ENCODE measurements around the gene DROSHA. TPM values are rescaled to one million over a fixed set of nuclear protein-coding genes. Genes with fewer than 3 reads are reported as not detected.

DROSHA gene
- total and polyA plus RNA-seq, 8 donors: 46.6 to 112 (median 89.2) TPM

DNA sequence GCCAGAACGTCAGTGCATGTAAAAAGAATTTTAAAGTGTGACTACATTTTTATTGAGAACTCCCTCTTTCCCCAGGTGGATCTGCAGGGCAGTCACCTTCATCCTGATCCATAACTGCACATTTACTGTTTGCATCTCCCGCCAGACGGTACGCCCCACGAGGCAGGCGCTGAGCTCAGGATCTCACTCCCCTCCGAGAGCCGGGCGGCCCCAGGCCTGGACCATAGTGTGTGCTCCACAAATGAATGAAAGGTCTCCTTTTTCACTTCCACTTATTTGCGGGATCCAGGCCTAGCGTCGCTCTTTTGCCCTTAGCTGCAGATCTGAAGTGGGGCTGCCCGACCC, 378 bp downstream of the DROSHA start:
- TF ChIP-seq, protein P1, sequence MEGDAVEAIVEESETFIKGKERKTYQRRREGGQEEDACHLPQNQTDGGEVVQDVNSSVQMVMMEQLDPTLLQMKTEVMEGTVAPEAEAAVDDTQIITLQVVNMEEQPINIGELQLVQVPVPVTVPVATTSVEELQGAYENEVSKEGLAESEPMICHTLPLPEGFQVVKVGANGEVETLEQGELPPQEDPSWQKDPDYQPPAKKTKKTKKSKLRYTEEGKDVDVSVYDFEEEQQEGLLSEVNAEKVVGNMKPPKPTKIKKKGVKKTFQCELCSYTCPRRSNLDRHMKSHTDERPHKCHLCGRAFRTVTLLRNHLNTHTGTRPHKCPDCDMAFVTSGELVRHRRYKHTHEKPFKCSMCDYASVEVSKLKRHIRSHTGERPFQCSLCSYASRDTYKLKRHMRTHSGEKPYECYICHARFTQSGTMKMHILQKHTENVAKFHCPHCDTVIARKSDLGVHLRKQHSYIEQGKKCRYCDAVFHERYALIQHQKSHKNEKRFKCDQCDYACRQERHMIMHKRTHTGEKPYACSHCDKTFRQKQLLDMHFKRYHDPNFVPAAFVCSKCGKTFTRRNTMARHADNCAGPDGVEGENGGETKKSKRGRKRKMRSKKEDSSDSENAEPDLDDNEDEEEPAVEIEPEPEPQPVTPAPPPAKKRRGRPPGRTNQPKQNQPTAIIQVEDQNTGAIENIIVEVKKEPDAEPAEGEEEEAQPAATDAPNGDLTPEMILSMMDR (IDR thresholded peaks at IDR 0.05): no peak
- H3K27ac ChIP-seq: peak overlapping the region; percentile 78 to 81
- intact Hi-C loops (cut with DNase I): no loop called here
- DNase-seq (peak in 2 of 4 donors; percentile 15 to 83), ATAC-seq (peak; percentile 57)
- H3K4me3 ChIP-seq: peak overlapping the region; percentile 78 to 85
- H3K4me1 ChIP-seq: peaks cover 12 to 45% of the 10 kb centered on the region in 2 donors
- H3K36me3 ChIP-seq: peaks cover 0 to 49% of the 10 kb centered on the region in 2 donors
- no peaks in the 10 kb centered on the region for H3K9me3 ChIP-seq
- no peaks in the 10 kb centered on the region for H3K27me3 ChIP-seq

DNA sequence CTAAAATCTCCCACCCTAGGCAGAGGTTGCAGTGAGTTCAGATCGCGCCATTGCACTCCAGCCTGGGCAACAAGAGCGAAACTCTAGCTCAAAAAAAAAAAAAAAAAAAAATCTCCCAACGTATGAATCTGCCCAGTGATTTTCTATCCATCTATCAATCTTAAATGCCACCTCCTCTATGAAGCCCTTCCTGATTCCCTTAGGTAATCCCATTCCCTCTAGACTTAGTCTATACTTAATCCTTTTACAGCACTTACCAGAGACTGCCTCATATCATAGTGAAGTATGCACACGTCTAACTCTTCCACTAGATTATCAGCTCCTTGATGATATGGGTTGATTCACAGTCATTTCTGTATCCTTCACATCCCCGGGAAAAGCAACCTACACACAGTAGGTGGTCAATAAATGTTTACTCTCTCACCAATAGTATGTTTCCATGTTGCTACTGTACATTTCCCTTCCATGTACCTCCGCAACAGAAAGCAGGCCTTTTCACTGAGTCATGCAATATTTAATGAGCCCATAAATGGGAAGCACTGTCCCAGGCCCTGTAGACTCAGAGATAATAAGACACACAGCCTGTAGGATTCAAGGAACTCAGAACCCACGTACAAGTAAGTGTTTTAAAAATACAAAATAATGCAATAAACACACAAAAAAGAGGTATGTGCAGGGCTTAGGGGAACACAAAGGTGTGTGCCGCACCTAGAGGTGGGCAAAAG, 1.2 kb downstream of the DROSHA start:
- Histone ChIP-seq H3K27ac (no peak overlapping the region), H3K4me1 (peaks cover 12 to 45% of the 10 kb centered on the region in 2 donors), H3K36me3 (peaks cover 0 to 49% of the 10 kb centered on the region in 2 donors), H3K4me3 (peak overlapping the region; percentile 78 to 85), H3K27me3 (no peaks in the 10 kb centered on the region), H3K9me3 (no peaks in the 10 kb centered on the region)
- ATAC-seq: no peak
- DNase-seq: no peak
- TF ChIP-seq, protein P1 (IDR thresholded peaks at IDR 0.05): no peak
- intact Hi-C loops (cut with DNase I): no loop called here

DNA sequence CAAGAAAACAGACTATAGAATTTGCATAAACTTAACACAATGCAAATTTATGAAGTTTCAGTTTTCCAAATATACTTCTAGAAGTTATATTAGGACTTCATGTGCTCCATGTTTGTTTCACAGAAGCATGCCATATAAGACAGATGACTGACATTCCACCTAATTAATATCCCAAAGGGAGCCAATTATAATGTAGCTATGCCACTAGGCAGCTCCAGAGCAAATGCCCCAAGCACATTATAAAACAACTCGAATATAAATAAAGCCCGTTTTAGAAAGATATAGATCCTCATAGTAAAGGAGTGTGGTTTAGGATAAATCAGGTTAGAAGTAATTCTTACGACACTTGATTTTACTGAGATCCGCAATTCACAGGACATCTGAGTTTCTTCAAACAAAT, 8.9 kb downstream of the DROSHA start:
- H3K4me3 ChIP-seq: no peak overlapping the region
- TF ChIP-seq, protein P1 (IDR thresholded peaks at IDR 0.05): no peak
- no peaks in the 10 kb centered on the region for H3K9me3 ChIP-seq
- peaks cover 0 to 72% of the 10 kb centered on the region in 2 donors for H3K36me3 ChIP-seq
- H3K27ac ChIP-seq: no peak overlapping the region
- ATAC-seq (no peak), DNase-seq (no peak)
- no peaks in the 10 kb centered on the region for H3K4me1 ChIP-seq
- no peaks in the 10 kb centered on the region for H3K27me3 ChIP-seq
- intact Hi-C loops (cut with DNase I): no loop called here

DNA sequence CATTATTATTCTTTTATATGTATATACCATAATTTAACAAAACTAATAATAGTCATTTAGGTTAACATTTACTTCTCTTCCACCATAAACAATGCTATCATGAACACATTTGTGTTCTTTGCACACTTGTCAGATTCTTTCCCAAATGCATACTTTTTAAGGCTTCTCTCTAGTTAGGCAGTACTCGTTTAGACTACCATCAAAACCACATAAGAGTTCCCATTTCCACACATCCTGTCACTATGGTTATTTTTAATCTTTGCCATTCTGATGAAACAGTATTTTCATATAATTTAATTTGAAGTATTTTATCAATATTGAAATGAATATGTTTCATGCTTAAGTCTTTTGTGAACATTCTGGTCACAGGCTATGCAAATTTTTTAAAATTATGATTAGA, 15.1 kb downstream of the DROSHA start:
- intact Hi-C loops (cut with DNase I): no loop called here

DNA sequence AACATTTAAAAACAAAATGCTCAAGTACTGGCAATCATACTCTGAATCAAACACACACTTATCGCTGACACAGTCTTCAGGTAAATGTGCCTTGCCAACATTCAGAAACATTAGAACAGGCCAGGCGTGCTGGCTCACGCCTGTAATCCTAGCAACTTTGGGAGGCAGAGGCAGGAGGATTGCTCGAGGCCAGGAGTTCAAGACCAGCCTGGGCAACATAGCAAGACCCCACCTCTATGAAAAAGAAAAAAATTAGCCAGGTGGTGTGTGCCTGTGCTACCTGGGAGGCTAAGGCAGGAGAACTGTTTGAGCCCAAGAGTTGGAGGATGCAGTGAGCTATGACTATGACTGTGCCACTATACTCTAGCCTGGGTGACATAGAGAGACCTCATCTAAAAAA, 20.6 kb downstream of the DROSHA start:
- no peaks in the 10 kb centered on the region for H3K9me3 ChIP-seq
- H3K4me3 ChIP-seq: no peak overlapping the region
- H3K36me3 ChIP-seq: peaks cover 0 to 93% of the 10 kb centered on the region in 2 donors
- DNase-seq (no peak), ATAC-seq (no peak)
- no peak overlapping the region for H3K27ac ChIP-seq
- no peaks in the 10 kb centered on the region for H3K27me3 ChIP-seq
- intact Hi-C loops (cut with DNase I): no loop called here
- TF ChIP-seq, protein P1 (IDR thresholded peaks at IDR 0.05): no peak
- no peaks in the 10 kb centered on the region for H3K4me1 ChIP-seq

More for the DNA sequence above, 15.1 kb downstream of the DROSHA start:
- ATAC-seq: no peak
- Histone ChIP-seq H3K4me1 (no peaks in the 10 kb centered on the region), H3K9me3 (no peaks in the 10 kb centered on the region), H3K36me3 (peaks cover 0 to 57% of the 10 kb centered on the region in 2 donors), H3K4me3 (no peak overlapping the region), H3K27ac (no peak overlapping the region), H3K27me3 (no peaks in the 10 kb centered on the region)
- TF ChIP-seq, protein P1 (IDR thresholded peaks at IDR 0.05): no peak
- DNase-seq: no peak

All from left lung (tissue), 10 donors.